GM12891 (cell line): ENCODE results near the gene DNPH1.

Experiments
- PAX5 ChIP-seq: IDR thresholded peaks from 2 replicates; pipeline ENCODE4 v1.6.1; 2011; ENCODE audit warnings: low read length, moderate library complexity, mild to moderate bottlenecking; ENCODE audit not compliant: insufficient read depth, severe bottlenecking
- POLR2A ChIP-seq: IDR thresholded peaks from 2 replicates; pipeline ENCODE4 v1.6.1; 2011; ENCODE audit warnings: low read depth, low read length, control low read depth
- POLR2AphosphoS5 ChIP-seq: IDR thresholded peaks from 2 replicates; pipeline ENCODE4 v1.6.1; 2011; ENCODE audit warnings: low read depth, low read length, control low read depth
- POU2F2 ChIP-seq: IDR thresholded peaks from 2 replicates; pipeline ENCODE4 v1.6.1; 2011; ENCODE audit warnings: low read depth, mild to moderate bottlenecking, control low read depth, low read length, moderate library complexity
- SPI1 ChIP-seq: IDR thresholded peaks from 2 replicates; pipeline ENCODE4 v1.6.1; 2011; ENCODE audit warnings: low read depth, low read length, control low read depth
- TAF1 ChIP-seq: IDR thresholded peaks from 2 replicates; pipeline ENCODE4 v1.6.1; 2011; ENCODE audit warnings: low read depth, low read length, control low read depth

GRCh38 chr6:43235841-43236240, 6.6 kb upstream of the DNPH1 start:
- TF ChIP-seq TAF1 (no peak), SPI1 (no peak), POLR2A (no peak), POLR2AphosphoS5 (no peak), POU2F2 (no peak), PAX5 (no peak)
